ENCODE measurements around the gene RBM20. TPM values are rescaled to one million over a fixed set of nuclear protein-coding genes. Genes with fewer than 3 reads are reported as not detected.
A peak's percentile ranks its signal among the peaks of the same experiment; 100 is the strongest.

RBM20 gene
- total RNA-seq, 1 experiment from 2014 or later = 16.5 TPM

DNA sequence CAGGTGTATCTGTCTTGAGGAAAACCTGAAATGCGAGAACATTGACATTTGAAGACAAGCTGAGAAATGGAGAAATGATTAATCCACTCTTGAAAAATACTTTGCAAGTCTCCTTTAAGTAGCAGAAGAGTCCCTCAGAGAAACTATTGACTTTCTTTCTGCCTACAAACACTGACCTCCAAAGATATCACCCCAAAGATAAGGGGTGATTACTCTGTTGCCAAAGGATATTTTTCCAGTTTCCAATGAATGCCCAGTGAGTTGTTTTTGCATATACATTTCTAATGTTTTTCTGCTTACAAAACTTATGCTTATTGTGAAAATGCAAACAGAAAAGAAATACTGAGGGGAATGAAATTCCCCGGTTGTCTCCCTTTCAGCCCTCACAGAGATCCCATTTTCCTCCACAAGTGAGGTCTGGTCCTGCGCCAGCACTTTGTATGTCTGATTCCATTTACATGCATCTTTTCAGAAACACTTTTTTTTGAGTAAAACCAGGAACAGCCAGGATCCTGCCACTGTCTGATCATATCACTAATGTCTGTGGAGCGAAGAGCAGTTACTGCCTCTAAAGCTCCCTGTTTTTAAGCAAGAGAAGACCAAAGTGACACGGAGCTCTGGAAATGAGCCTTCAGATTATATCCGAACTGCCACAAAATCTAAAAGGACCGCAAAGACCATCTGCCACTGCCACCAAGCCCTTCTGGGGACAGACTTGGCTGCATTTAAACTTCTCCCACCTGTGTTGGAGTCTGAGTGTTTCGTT lies 144.7 kb downstream of the RBM20 start:
- H3K9me3 ChIP-seq (replicated peaks) = no peaks in the 10 kb centered on the region
- peaks cover 73% of the 10 kb centered on the region for H3K36me3 ChIP-seq
- no peaks in the 10 kb centered on the region for H3K27me3 ChIP-seq (replicated peaks)
- H3K27ac ChIP-seq = no peak overlapping the region
- no peak overlapping the region for H3K4me3 ChIP-seq
- DNase-seq (ENCODE audit: low read depth in 1 of 2, low spot score in 2 of 2) = no peak
- H3K4me1 ChIP-seq (replicated peaks) = peaks cover 8% of the 10 kb centered on the region

DNA sequence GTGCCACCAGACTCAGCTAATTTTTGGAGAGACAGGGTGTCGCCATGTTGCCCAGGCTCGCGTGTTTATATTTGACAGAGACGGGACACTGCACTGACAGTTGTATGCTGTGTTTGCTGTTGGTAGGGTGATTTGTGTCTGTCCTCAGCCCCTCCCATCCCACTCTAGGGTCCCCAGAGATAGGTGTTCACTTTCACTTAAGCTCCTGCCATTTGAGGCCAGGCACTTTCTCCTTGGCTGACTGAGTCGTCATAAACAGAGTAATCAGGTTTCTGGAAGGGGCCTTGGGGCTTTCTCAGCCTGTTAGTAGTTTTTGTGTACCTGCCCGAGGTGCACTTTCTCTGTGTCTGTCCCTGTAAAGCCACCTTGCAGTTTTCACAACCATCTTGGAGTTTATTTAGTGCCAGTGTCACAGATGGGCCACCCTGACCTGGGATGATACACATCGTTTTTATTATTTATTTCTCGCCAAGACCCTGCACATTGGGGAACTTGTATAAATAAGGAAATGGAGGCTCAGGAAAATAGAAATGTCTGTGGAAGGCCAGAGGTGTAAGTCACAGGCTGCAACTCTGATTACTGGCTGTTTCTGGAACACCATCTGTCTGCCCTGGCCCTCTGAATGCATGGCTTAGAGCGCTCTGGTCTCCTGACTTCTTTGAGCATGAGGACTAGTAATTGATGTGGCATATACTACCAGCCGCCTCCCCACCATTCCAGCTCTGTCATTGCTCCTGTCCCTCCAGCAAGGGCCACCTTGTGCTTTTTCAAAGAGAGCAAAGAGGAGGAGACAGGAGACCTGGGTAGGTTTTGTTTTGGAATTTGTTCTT lies 145.7 kb downstream of the RBM20 start:
- Histone ChIP-seq H3K27ac (no peak overlapping the region), H3K36me3 (peaks cover 63% of the 10 kb centered on the region), H3K4me3 (no peak overlapping the region), H3K4me1 (replicated peaks) (peaks cover 15% of the 10 kb centered on the region), H3K9me3 (replicated peaks) (no peaks in the 10 kb centered on the region), H3K27me3 (replicated peaks) (no peaks in the 10 kb centered on the region)
- no peak for DNase-seq (ENCODE audit: low read depth in 1 of 2, low spot score in 2 of 2)

DNA sequence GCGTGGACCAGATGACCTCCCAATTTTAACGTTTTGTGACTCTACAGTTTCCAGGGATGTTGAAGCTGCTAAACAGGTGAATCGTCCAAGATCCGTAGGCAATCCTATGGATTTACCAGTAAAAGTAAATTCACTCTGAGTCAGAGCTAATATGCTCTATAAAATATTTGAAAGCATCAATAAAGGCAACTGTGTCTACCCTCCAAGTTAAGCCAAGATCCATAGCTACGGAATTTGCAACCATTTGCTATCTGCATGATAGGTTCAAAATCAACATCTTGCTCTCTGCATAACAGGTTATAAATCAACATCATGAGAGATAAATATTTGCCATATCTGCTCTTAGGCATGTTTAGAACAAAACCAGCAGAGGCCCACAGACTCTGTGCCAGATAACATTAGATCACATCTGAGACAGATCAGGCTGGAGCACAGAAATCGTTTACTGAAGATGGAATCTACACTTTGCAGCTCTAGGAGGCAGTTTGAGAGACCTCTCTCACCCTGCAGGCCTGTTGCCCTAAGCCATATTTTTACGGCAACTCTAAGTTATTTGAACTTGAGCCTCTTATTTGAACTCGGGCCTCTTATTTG lies 146.9 kb downstream of the RBM20 start:
- H3K4me3 ChIP-seq = no peak overlapping the region
- H3K4me1 ChIP-seq (replicated peaks) = peaks cover 15% of the 10 kb centered on the region
- no peaks in the 10 kb centered on the region for H3K27me3 ChIP-seq (replicated peaks)
- H3K36me3 ChIP-seq = peaks cover 51% of the 10 kb centered on the region
- H3K9me3 ChIP-seq (replicated peaks) = no peaks in the 10 kb centered on the region
- DNase-seq (ENCODE audit: low read depth in 1 of 2, low spot score in 2 of 2) = no peak
- no peak overlapping the region for H3K27ac ChIP-seq

DNA sequence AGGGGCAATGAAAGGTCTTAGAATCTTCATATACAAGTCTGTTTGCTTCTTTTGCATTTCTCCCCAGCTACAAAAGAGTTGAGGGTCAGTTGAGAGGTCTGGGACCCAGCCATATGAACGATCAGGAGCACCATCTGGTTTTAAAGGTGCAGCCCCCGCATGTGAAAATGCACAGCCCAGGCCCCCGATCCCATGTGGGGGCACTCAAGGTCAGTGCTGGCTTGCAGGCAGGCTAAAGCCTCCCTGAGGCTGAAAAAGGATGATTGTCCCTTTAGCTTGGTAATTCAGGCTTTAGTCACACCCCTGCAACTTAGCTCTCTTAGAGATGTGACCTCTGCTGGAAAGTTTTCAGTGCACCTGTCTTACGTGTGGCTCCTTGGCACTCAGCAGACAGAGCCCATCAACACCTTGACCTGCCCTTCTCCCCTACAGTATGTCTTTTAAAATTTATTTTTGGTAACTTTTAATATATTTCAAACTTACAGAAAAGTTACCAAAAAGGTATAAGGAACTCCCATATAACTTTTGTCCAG lies 147.5 kb downstream of the RBM20 start:
- no peak for DNase-seq (ENCODE audit: low read depth in 1 of 2, low spot score in 2 of 2)
- H3K4me3 ChIP-seq = no peak overlapping the region
- H3K27me3 ChIP-seq (replicated peaks) = no peaks in the 10 kb centered on the region
- H3K36me3 ChIP-seq = peaks cover 45% of the 10 kb centered on the region
- no peaks in the 10 kb centered on the region for H3K9me3 ChIP-seq (replicated peaks)
- H3K27ac ChIP-seq = no peak overlapping the region
- peaks cover 15% of the 10 kb centered on the region for H3K4me1 ChIP-seq (replicated peaks)

DNA sequence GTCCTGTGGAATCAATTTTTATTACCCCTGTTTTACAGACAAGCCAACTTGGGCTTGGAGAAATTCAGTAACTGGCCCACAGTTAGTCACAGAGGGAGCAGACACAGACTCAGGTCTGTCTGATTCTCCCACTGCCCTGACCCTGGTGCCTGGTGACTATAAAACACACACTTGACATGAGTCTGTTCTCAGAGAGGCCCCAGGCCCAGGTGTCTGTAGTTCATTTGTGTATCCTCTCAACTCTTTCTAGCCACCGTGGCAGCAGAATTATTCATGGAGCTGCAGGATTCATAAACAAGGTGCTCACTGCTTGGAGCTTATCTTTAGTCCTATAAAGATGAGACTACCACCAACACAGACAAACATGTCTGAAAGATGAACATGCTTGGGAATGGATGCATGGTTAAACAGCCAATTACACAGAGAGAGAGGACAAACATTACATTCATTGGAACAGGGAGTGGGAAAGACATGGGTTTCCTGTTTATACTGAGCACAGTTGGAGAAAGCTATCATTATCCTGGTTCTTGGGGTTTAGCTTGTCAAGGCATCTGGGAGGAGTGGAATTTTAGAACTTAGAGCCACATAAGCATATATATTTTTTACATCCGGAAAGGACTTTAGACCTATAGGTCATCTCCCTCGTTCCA lies 148.5 kb downstream of the RBM20 start:
- Histone ChIP-seq H3K9me3 (replicated peaks) (no peaks in the 10 kb centered on the region), H3K27me3 (replicated peaks) (no peaks in the 10 kb centered on the region), H3K4me1 (replicated peaks) (peaks cover 15% of the 10 kb centered on the region), H3K4me3 (no peak overlapping the region), H3K36me3 (peaks cover 40% of the 10 kb centered on the region), H3K27ac (no peak overlapping the region)
- no peak for DNase-seq (ENCODE audit: low read depth in 1 of 2, low spot score in 2 of 2)

DNA sequence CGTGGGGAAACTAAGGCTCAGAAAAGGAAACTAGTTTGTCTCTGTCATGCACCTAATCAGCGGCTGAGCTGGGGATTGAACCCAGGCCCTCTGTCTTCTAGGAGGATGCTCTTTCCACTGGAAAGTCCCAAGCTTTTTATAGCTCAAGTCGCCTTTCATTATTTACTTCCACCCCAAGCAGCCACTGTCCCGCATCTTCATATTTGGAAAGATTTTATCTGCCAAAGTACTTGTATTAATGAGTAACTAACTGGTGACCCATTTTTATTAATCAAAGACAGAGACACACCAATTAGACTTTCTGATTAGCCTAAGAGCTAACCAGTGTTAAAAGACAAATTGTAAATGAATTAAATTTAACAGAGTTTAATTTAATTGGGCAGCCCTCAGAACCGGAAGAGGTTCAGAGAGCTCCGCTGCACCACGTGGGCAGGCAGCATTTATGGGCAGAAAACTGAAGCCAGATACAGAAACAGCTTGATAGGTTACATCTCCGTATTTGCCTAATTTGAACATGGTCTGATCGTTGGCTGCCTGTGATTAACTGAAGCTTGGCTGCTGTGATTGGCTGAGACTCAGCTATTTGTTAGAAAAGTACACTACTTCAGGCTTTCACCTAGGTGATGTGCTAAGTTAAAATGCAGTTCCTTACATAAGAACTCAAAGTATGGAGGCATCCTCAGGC lies 149.1 kb downstream of the RBM20 start:
- H3K4me1 ChIP-seq (replicated peaks) = peaks cover 15% of the 10 kb centered on the region
- no peaks in the 10 kb centered on the region for H3K9me3 ChIP-seq (replicated peaks)
- no peak for DNase-seq (ENCODE audit: low read depth in 1 of 2, low spot score in 2 of 2)
- no peak overlapping the region for H3K27ac ChIP-seq
- no peaks in the 10 kb centered on the region for H3K27me3 ChIP-seq (replicated peaks)
- no peak overlapping the region for H3K4me3 ChIP-seq
- H3K36me3 ChIP-seq = peaks cover 47% of the 10 kb centered on the region

DNA sequence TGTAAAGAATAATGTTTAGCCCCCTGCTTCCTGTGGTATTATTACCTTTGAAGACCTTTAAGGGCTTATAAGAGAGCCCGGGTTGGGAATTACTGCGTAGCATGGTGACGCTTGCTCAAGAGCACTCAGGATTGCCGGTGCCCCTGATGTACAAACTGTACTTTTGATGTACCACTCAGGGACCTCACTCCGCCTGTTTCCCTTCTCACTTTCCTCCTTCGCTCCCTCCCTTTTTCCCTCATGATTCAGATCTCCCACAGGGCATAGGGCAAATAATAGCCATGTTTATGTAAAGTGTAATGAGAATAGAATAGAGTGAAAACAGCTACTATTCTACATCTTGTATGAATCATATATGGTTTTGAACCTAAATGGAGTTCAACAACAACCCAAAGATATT lies 149.8 kb downstream of the RBM20 start:
- H3K27me3 ChIP-seq (replicated peaks) = no peaks in the 10 kb centered on the region
- DNase-seq (ENCODE audit: low read depth in 1 of 2, low spot score in 2 of 2) = peak in 1 of 2 experiments; percentile 20
- H3K4me1 ChIP-seq (replicated peaks) = peaks cover 15% of the 10 kb centered on the region
- no peak overlapping the region for H3K27ac ChIP-seq
- no peaks in the 10 kb centered on the region for H3K9me3 ChIP-seq (replicated peaks)
- H3K4me3 ChIP-seq = no peak overlapping the region
- H3K36me3 ChIP-seq = peaks cover 48% of the 10 kb centered on the region

DNA sequence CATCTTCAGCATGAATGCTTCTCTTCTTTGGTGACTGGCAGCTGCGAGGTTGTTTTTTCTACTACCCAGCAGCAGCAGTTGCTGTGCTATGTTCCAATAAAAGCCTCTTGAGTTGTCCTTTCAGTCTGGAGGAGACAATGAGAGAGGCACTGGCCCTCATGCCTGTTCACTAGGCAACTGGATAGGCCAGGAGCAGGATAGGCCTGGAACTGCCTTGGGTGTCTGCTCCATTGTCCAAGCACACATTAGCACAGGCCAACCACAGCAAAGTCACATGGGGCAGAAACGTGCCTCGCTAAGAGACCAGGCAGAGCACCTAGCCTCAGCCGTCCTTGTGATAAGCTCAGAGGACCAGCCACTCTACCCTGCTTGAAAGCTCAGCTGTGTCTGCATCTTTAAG lies 150.7 kb downstream of the RBM20 start:
- no peak overlapping the region for H3K4me3 ChIP-seq
- peaks cover 49% of the 10 kb centered on the region for H3K36me3 ChIP-seq
- H3K27me3 ChIP-seq (replicated peaks) = no peaks in the 10 kb centered on the region
- no peak for DNase-seq (ENCODE audit: low read depth in 1 of 2, low spot score in 2 of 2)
- H3K9me3 ChIP-seq (replicated peaks) = no peaks in the 10 kb centered on the region
- no peak overlapping the region for H3K27ac ChIP-seq
- H3K4me1 ChIP-seq (replicated peaks) = peaks cover 15% of the 10 kb centered on the region

DNA sequence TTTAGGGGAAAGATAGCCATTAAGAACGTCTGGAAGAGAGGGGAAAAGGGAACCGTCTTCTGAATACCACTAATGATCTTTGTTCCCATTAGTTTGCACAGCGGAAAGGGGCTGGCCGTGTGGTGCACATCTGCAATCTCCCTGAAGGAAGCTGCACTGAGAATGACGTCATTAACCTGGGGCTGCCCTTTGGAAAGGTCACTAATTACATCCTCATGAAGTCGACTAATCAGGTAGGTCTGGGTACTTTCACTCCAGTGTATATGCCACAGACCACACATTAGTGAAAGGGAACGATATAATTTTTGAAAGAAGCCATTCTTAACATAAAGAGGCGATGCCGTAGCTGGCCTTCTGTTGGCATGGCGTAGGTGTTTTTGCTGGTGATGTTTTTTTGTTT lies 153.3 kb downstream of the RBM20 start:
- no peak overlapping the region for H3K4me3 ChIP-seq
- no peaks in the 10 kb centered on the region for H3K9me3 ChIP-seq (replicated peaks)
- H3K4me1 ChIP-seq (replicated peaks) = peaks cover 22% of the 10 kb centered on the region
- H3K27me3 ChIP-seq (replicated peaks) = no peaks in the 10 kb centered on the region
- H3K27ac ChIP-seq = no peak overlapping the region
- DNase-seq (ENCODE audit: low read depth in 1 of 2, low spot score in 2 of 2) = no peak
- peaks cover 51% of the 10 kb centered on the region for H3K36me3 ChIP-seq

DNA sequence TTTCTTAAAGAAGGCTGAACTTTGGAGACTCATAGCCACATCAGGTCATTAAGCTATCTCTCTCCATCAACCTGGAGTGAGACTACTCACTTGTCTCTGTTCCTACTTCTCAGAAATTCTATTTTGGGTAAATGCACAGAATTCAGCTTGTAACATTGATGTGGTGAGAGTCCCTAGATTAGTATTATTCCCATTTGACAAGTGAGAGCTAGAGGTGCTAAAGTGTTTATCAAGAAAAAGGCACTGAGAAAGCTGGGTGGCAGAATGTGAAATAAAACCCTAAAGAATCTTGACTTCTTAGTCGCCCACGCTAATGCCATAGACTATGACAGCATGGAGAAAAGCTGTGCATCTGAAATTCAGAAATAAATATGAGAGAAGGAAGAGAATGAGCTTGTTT lies 154.2 kb downstream of the RBM20 start:
- H3K36me3 ChIP-seq = peaks cover 46% of the 10 kb centered on the region
- no peak for DNase-seq (ENCODE audit: low read depth in 1 of 2, low spot score in 2 of 2)
- H3K27me3 ChIP-seq (replicated peaks) = no peaks in the 10 kb centered on the region
- no peaks in the 10 kb centered on the region for H3K9me3 ChIP-seq (replicated peaks)
- H3K27ac ChIP-seq = no peak overlapping the region
- H3K4me3 ChIP-seq = no peak overlapping the region
- peaks cover 28% of the 10 kb centered on the region for H3K4me1 ChIP-seq (replicated peaks)

DNA sequence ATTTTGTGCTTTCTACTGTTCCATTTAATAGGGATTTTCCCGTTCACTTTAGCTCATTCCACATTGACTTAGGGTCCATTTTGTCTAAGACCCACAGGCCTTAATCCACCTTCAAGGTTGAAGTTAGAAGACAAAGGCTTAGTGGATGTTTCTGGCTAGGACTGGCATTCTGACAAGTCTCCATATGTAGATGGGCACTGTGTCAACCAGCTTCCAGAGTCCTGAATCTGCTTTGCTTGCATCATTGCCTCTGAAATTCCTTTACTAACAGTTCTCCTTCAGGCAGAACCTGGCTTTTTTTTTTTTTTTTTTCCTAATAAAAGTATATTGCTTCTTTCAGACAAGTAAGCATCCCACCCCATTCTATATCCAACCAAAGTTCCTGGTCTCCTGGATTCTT lies 158.0 kb downstream of the RBM20 start:
- Histone ChIP-seq H3K36me3 (peaks cover 75% of the 10 kb centered on the region), H3K27ac (no peak overlapping the region), H3K4me3 (no peak overlapping the region), H3K27me3 (replicated peaks) (no peaks in the 10 kb centered on the region), H3K4me1 (replicated peaks) (peaks cover 17% of the 10 kb centered on the region), H3K9me3 (replicated peaks) (no peaks in the 10 kb centered on the region)
- peak in 1 of 2 experiments; percentile 14 for DNase-seq (ENCODE audit: low read depth in 1 of 2, low spot score in 2 of 2)

DNA sequence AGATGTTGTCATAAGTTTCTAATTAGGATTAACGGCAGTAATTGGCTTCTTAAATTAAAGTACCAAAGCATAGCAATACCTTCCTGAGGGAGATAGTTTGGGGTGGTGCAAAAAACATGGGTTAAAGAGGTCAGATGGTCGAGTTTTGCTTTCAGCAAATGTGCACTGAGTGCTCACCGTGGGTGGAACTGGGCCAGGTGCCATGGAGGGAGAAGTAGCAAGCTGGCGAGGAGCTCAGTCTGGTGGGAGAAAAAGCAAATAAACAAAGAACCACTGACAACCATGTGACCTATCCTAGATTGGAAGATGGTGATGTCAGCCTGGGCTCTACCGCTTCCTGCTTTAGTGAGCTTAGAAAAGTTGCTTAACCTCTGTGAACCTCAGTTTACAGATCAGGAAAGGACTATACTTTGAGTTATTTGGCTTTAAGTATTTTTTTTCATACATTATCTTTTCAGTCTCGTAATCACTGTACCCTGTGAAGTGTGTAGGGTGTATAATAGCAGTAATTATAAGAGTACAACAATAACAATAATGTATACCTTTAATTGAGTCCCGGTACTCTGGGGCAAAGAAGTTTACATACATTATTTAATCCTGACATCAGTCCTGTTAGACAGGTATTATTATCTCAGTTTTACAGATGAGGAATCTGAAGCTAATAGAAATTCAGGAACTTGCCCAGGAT lies 158.6 kb downstream of the RBM20 start:
- peaks cover 17% of the 10 kb centered on the region for H3K4me1 ChIP-seq (replicated peaks)
- H3K27me3 ChIP-seq (replicated peaks) = no peaks in the 10 kb centered on the region
- H3K36me3 ChIP-seq = peaks cover 77% of the 10 kb centered on the region
- peak; percentile 81 to 85 for DNase-seq (ENCODE audit: low read depth in 1 of 2, low spot score in 2 of 2)
- peak overlapping the region; percentile 30 for H3K27ac ChIP-seq
- H3K9me3 ChIP-seq (replicated peaks) = no peaks in the 10 kb centered on the region
- no peak overlapping the region for H3K4me3 ChIP-seq
